GM12878 (cell line): ENCODE data around the gene SEC23A. TPM values are rescaled to one million over a fixed set of nuclear protein-coding genes. Genes with fewer than 3 reads are reported as not detected.

Experiments used
- ATF7 ChIP-seq: fragments of 450-650 bp; IDR thresholded peaks from 2 replicates; pipeline ENCODE4 v1.6.1; 2016; ENCODE audit warnings: low read depth, mild to moderate bottlenecking
- IKZF1 ChIP-seq: fragments of 450-650 bp; conservative IDR thresholded peaks from 2 replicates; pipeline ENCODE4 v1.6.1; 2017; ENCODE audit warnings: antibody characterized with exemption, mild to moderate bottlenecking
- NR2C1 ChIP-seq: fragments of 450-650 bp; IDR thresholded peaks from 2 replicates; pipeline ENCODE4 v1.6.1; 2017; ENCODE audit warnings: antibody characterized with exemption, mild to moderate bottlenecking, moderate library complexity
- PAX5 ChIP-seq: IDR thresholded peaks from 2 replicates; pipeline ENCODE4 v1.6.1; 2011; ENCODE audit warnings: low read depth, low read length, borderline replicate concordance
- POLR2AphosphoS5 ChIP-seq: IDR thresholded peaks from 2 replicates; pipeline ENCODE4 v1.6.1; 2011; ENCODE audit warnings: mild to moderate bottlenecking, low read length, inconsistent platforms
- SIX5 ChIP-seq: IDR thresholded peaks from 2 replicates; pipeline ENCODE4 v1.6.1; 2011; ENCODE audit warnings: mild to moderate bottlenecking, low read depth, low read length, moderate library complexity; ENCODE audit not compliant: severe bottlenecking
- ZBED1 ChIP-seq: IDR thresholded peaks from 2 replicates; pipeline ENCODE4 v1.6.1; 2016; ENCODE audit warnings: borderline replicate concordance
- polyA plus RNA-seq, 11 experiments: library from polyadenylated mRNA; depleted of rRNA in 4 of 11; unstranded in 6 of 11; stranded (reverse) in 5 of 11; fragments of >200 nt; fragmentation: Nextera tagmentation in 4 of 11; fragmentation: Illumina TruSeq in 1 of 11; extraction: Ambion mirVana in 4 of 11; extraction: Trizol in 1 of 11; gene quantifications; 1 replicate in 1 of 11; 2 replicates in 10 of 11; pipeline versions ENCODE4 v1.2.1 to v1.2.3, GENCODE V29; 2011 to 2016; ENCODE audit warnings: inconsistent platforms in 2 of 11, missing spikeins in 2 of 11, low read depth in 1 of 11
- total RNA-seq, 4 experiments: library from RNA; depleted of rRNA in 3 of 4; stranded (reverse); fragments of >200 nt in 3 of 4; fragmentation: Illumina TruSeq in 1 of 4; extraction: Trizol in 1 of 4; gene quantifications; 2 replicates each; pipeline versions ENCODE4 v1.2.1 to v1.2.3, GENCODE V29; 2013 to 2021
- TF ChIP-seq, protein P1 (sequence below): fragments of 450-650 bp; conservative IDR thresholded peaks from 2 replicates; pipeline ENCODE4 v1.6.1; 2017; ENCODE audit warnings: mild to moderate bottlenecking, moderate library complexity
- TF ChIP-seq, protein P2 (sequence below): IDR thresholded peaks from 2 replicates; pipeline ENCODE4 v1.6.1; 2012; ENCODE audit warnings: improper control_type of control experiment, low read depth, low read length; ENCODE audit not compliant: insufficient replicate concordance
- TF ChIP-seq, protein P3 (sequence below): fragments of 450-650 bp; formaldehyde crosslinking; IDR thresholded peaks from 2 replicates; pipeline ENCODE4 v1.5.0; 2022; ENCODE audit warnings: mild to moderate bottlenecking, missing genetic modification characterization
- TF ChIP-seq, protein P4 (sequence below): fragments of 450-650 bp; IDR thresholded peaks from 2 replicates; pipeline ENCODE4 v1.6.1; 2017; ENCODE audit warnings: mild to moderate bottlenecking, moderate library complexity
- TF ChIP-seq, protein P5 (sequence below): IDR thresholded peaks from 2 replicates; pipeline ENCODE4 v1.6.1; 2012; ENCODE audit warnings: low read depth, low read length, improper control_type of control experiment

SEC23A gene
- total and polyA plus RNA-seq, 10 of the 15 experiments (the other 5 are each of a cell fraction or from before 2014, with no cell fraction given) = 13.6 to 63.8 (median 37.3) TPM

DNA sequence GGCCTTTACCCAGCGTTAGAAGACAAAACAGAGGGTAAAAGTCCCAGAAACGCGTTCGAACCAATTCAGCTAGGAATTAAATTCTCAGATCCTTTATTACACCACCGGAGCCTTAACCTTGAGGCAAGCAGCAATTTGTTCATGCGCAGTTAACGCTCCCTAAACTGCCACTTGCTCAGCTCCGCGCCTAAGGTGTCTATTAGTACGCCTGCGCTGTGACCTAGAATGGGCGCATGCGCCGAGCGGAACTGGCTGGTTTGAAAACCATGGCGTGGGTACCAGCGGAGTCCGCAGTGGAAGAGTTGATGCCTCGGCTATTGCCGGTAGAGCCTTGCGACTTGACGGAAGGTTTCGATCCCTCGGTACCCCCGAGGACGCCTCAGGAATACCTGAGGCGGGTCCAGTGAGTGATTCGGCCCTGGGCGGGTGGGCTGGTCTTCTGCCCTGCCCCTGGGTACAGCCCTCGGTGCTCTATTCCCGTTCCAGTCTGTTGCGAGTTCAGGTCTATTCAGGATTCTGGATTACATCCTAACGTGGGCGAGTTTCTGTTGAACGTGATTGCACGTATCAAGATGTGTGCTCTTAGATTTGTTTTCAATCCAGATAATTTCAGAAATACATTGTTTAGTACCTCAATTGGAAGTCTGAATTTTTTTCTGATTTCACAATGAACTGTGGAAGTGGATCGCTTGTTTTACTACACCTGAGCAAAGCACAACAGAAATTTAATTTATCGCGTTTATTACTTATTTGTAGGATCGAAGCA, 11.2 kb upstream of the SEC23A start, which contains the start of gene GEMIN2 (continued):
- TF ChIP-seq, protein P1, sequence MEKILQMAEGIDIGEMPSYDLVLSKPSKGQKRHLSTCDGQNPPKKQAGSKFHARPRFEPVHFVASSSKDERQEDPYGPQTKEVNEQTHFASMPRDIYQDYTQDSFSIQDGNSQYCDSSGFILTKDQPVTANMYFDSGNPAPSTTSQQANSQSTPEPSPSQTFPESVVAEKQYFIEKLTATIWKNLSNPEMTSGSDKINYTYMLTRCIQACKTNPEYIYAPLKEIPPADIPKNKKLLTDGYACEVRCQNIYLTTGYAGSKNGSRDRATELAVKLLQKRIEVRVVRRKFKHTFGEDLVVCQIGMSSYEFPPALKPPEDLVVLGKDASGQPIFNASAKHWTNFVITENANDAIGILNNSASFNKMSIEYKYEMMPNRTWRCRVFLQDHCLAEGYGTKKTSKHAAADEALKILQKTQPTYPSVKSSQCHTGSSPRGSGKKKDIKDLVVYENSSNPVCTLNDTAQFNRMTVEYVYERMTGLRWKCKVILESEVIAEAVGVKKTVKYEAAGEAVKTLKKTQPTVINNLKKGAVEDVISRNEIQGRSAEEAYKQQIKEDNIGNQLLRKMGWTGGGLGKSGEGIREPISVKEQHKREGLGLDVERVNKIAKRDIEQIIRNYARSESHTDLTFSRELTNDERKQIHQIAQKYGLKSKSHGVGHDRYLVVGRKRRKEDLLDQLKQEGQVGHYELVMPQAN = peak; percentile 59; the same call in 1 of the 2 replicates
- no peak for TF ChIP-seq ATF7
- TF ChIP-seq POLR2AphosphoS5 = peak; percentile 85
- TF ChIP-seq, protein P2, sequence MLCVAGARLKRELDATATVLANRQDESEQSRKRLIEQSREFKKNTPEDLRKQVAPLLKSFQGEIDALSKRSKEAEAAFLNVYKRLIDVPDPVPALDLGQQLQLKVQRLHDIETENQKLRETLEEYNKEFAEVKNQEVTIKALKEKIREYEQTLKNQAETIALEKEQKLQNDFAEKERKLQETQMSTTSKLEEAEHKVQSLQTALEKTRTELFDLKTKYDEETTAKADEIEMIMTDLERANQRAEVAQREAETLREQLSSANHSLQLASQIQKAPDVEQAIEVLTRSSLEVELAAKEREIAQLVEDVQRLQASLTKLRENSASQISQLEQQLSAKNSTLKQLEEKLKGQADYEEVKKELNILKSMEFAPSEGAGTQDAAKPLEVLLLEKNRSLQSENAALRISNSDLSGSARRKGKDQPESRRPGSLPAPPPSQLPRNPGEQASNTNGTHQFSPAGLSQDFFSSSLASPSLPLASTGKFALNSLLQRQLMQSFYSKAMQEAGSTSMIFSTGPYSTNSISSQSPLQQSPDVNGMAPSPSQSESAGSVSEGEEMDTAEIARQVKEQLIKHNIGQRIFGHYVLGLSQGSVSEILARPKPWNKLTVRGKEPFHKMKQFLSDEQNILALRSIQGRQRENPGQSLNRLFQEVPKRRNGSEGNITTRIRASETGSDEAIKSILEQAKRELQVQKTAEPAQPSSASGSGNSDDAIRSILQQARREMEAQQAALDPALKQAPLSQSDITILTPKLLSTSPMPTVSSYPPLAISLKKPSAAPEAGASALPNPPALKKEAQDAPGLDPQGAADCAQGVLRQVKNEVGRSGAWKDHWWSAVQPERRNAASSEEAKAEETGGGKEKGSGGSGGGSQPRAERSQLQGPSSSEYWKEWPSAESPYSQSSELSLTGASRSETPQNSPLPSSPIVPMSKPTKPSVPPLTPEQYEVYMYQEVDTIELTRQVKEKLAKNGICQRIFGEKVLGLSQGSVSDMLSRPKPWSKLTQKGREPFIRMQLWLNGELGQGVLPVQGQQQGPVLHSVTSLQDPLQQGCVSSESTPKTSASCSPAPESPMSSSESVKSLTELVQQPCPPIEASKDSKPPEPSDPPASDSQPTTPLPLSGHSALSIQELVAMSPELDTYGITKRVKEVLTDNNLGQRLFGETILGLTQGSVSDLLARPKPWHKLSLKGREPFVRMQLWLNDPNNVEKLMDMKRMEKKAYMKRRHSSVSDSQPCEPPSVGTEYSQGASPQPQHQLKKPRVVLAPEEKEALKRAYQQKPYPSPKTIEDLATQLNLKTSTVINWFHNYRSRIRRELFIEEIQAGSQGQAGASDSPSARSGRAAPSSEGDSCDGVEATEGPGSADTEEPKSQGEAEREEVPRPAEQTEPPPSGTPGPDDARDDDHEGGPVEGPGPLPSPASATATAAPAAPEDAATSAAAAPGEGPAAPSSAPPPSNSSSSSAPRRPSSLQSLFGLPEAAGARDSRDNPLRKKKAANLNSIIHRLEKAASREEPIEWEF = no peak
- TF ChIP-seq, protein P3, sequence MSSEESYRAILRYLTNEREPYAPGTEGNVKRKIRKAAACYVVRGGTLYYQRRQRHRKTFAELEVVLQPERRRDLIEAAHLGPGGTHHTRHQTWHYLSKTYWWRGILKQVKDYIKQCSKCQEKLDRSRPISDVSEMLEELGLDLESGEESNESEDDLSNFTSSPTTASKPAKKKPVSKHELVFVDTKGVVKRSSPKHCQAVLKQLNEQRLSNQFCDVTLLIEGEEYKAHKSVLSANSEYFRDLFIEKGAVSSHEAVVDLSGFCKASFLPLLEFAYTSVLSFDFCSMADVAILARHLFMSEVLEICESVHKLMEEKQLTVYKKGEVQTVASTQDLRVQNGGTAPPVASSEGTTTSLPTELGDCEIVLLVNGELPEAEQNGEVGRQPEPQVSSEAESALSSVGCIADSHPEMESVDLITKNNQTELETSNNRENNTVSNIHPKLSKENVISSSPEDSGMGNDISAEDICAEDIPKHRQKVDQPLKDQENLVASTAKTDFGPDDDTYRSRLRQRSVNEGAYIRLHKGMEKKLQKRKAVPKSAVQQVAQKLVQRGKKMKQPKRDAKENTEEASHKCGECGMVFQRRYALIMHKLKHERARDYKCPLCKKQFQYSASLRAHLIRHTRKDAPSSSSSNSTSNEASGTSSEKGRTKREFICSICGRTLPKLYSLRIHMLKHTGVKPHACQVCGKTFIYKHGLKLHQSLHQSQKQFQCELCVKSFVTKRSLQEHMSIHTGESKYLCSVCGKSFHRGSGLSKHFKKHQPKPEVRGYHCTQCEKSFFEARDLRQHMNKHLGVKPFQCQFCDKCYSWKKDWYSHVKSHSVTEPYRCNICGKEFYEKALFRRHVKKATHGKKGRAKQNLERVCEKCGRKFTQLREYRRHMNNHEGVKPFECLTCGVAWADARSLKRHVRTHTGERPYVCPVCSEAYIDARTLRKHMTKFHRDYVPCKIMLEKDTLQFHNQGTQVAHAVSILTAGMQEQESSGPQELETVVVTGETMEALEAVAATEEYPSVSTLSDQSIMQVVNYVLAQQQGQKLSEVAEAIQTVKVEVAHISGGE = peak; percentile 83
- no peak for TF ChIP-seq ZBED1
- 0 out of 2 replicates have a peak, but pooled peaks have one; percentile 29 for TF ChIP-seq PAX5
- TF ChIP-seq, protein P4, sequence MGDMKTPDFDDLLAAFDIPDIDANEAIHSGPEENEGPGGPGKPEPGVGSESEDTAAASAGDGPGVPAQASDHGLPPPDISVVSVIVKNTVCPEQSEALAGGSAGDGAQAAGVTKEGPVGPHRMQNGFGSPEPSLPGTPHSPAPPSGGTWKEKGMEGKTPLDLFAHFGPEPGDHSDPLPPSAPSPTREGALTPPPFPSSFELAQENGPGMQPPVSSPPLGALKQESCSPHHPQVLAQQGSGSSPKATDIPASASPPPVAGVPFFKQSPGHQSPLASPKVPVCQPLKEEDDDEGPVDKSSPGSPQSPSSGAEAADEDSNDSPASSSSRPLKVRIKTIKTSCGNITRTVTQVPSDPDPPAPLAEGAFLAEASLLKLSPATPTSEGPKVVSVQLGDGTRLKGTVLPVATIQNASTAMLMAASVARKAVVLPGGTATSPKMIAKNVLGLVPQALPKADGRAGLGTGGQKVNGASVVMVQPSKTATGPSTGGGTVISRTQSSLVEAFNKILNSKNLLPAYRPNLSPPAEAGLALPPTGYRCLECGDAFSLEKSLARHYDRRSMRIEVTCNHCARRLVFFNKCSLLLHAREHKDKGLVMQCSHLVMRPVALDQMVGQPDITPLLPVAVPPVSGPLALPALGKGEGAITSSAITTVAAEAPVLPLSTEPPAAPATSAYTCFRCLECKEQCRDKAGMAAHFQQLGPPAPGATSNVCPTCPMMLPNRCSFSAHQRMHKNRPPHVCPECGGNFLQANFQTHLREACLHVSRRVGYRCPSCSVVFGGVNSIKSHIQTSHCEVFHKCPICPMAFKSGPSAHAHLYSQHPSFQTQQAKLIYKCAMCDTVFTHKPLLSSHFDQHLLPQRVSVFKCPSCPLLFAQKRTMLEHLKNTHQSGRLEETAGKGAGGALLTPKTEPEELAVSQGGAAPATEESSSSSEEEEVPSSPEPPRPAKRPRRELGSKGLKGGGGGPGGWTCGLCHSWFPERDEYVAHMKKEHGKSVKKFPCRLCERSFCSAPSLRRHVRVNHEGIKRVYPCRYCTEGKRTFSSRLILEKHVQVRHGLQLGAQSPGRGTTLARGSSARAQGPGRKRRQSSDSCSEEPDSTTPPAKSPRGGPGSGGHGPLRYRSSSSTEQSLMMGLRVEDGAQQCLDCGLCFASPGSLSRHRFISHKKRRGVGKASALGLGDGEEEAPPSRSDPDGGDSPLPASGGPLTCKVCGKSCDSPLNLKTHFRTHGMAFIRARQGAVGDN = peak; percentile 16; the same call in 1 of the 2 replicates
- TF ChIP-seq NR2C1 = peak; percentile 82
- TF ChIP-seq IKZF1 = peak; percentile 81
- TF ChIP-seq, protein P5, sequence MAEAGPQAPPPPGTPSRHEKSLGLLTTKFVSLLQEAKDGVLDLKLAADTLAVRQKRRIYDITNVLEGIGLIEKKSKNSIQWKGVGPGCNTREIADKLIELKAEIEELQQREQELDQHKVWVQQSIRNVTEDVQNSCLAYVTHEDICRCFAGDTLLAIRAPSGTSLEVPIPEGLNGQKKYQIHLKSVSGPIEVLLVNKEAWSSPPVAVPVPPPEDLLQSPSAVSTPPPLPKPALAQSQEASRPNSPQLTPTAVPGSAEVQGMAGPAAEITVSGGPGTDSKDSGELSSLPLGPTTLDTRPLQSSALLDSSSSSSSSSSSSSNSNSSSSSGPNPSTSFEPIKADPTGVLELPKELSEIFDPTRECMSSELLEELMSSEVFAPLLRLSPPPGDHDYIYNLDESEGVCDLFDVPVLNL = 0 out of 2 replicates have a peak, but pooled peaks have one; percentile 32
- peak; percentile 10 for TF ChIP-seq SIX5
